OCI-LY7 (cell line): ENCODE data around the gene PEX11B. TPM values are rescaled to one million over a fixed set of nuclear protein-coding genes. Genes with fewer than 3 reads are reported as not detected.

Source experiments
- BruUV-seq: library from RNA; stranded (reverse); fragments of 400-500 nt; replicated peaks from 2 replicates; lab custom pipeline; 2021; lab: Mats Ljungman, UMichigan
- CTCF ChIA-PET: fragments of 300-600 bp; sonication (Branson Sonifier 250); formaldehyde crosslinking; loops from one replicate; lab custom pipeline; 2022; ENCODE audit warnings: antibody characterized with exemption; ENCODE audit not compliant: unreplicated experiment; lab: Charles Lee
- POLR2A ChIA-PET: fragments of 300-600 bp; sonication (Branson Sonifier 250); formaldehyde crosslinking; loops from one replicate; lab custom pipeline; 2022; ENCODE audit warnings: antibody characterized with exemption; lab: Charles Lee
- DNase-seq: peaks from one replicate; pipeline ENCODE4 v3.0.0-alpha.2; 2015; ENCODE audit warnings: low spot score
- H2AFZ ChIP-seq: fragments of 200-600 bp; sonication (generic), shearing (Covaris generic); 2 replicates; pipeline ENCODE4 v1.6.1; 2014; ENCODE audit warnings: mild to moderate bottlenecking, antibody characterized with exemption, low read length, moderate library complexity
- H3K27ac ChIP-seq: fragments of 200-600 bp; sonication (generic); 2 replicates; pipeline ENCODE4 v1.5.1; 2014; ENCODE audit warnings: mixed run types, low read depth, mild to moderate bottlenecking, moderate library complexity, low read length, inconsistent platforms; ENCODE audit not compliant: poor library complexity, severe bottlenecking
- H3K36me3 ChIP-seq: fragments of 200-600 bp; sonication (generic); 2 replicates; pipeline ENCODE4 v1.6.1; 2014; ENCODE audit warnings: mild to moderate bottlenecking, antibody characterized with exemption, low read length, moderate library complexity, mixed read lengths; ENCODE audit not compliant: insufficient read depth
- H3K4me1 ChIP-seq: fragments of 200-600 bp; sonication (generic); 2 replicates; pipeline ENCODE4 v1.5.1; 2014; ENCODE audit warnings: mild to moderate bottlenecking, low read length; ENCODE audit not compliant: insufficient read depth, poor library complexity, severe bottlenecking
- H3K4me2 ChIP-seq: fragments of 200-600 bp; sonication (generic); 2 replicates; pipeline ENCODE4 v1.6.1; 2014; ENCODE audit warnings: mild to moderate bottlenecking, low read length
- H3K4me3 ChIP-seq: fragments of 200-600 bp; sonication (generic); 2 replicates; pipeline ENCODE4 v1.5.1; 2014; ENCODE audit warnings: mild to moderate bottlenecking, low read depth, low read length; ENCODE audit not compliant: poor library complexity, severe bottlenecking
- H3K79me2 ChIP-seq: fragments of 200-600 bp; sonication (generic); 2 replicates; pipeline ENCODE4 v1.6.1; 2016; ENCODE audit warnings: low read depth, mild to moderate bottlenecking, low read length, moderate library complexity, mixed read lengths; ENCODE audit not compliant: insufficient read depth
- H3K9me2 ChIP-seq: fragments of 200-600 bp; sonication (generic); 2 replicates; pipeline ENCODE4 v1.6.1; 2016; ENCODE audit warnings: mild to moderate bottlenecking, low read length, mixed read lengths; ENCODE audit not compliant: insufficient read depth
- H3K9me3 ChIP-seq: fragments of 200-600 bp; sonication (generic); 2 replicates; pipeline ENCODE4 v1.6.1; 2014; ENCODE audit warnings: mild to moderate bottlenecking, mixed run types, low read length, mixed read lengths
- H4K20me1 ChIP-seq: fragments of 200-600 bp; sonication (generic); 2 replicates; pipeline ENCODE4 v1.6.1; 2014; ENCODE audit warnings: mild to moderate bottlenecking, antibody characterized with exemption, low read length, moderate library complexity, mixed read lengths; ENCODE audit not compliant: insufficient read depth
- CTCF ChIP-seq: fragments of 200-600 bp; sonication (generic); conservative IDR thresholded peaks from 2 replicates; pipeline ENCODE4 v1.5.1; 2014; ENCODE audit warnings: mild to moderate bottlenecking, antibody characterized with exemption, low read length, moderate library complexity, mixed read lengths
- EZH2phosphoT487 ChIP-seq: fragments of 200-600 bp; sonication (generic); IDR thresholded peaks from 2 replicates; pipeline ENCODE4 v1.6.1; 2018; ENCODE audit warnings: low read depth, borderline replicate concordance, mild to moderate bottlenecking, mixed run types, antibody characterized with exemption, low read length, moderate library complexity, mixed read lengths
- intact Hi-C: fragments of 100-400 bp; cut with micrococcal nuclease; formaldehyde crosslinking; loops from one replicate; pipeline ENCODE4 v1.10.0; 2022; ENCODE audit not compliant: unreplicated experiment
- total RNA-seq, 2 experiments: library from RNA; depleted of rRNA in 1 of 2; stranded (reverse); fragments of >200 nt in 1 of 2; shearing (Covaris generic) in 1 of 2; gene quantifications; 2 replicates each; pipeline ENCODE4 v1.2.3, GENCODE V29; 2014 to 2022

The PEX11B gene
- total RNA-seq, 2 experiments from 2014 or later, result 18.2 to 32.9 TPM

- H3K79me2 ChIP-seq, result peaks cover 23% of the 10 kb centered on the region; the same call in 1 of the 2 replicates
- H3K4me2 ChIP-seq, result no peak overlapping the region
Measured at GRCh38 chr1:145952903-145953302, 34.4 kb upstream of the PEX11B start.

GRCh38 chr1:145951526-145951925 lies 33.0 kb upstream of the PEX11B start:
- BruUV-seq, result no TSS peak
- H3K4me2 ChIP-seq, result no peak overlapping the region
- H2AFZ ChIP-seq, result no peak overlapping the region
- intact Hi-C loops, result no loop called here
- peaks cover 22% of the 10 kb centered on the region for H3K36me3 ChIP-seq
- ChIA-PET POLR2A (interaction anchor here (0.6 to 1.9 kb wide), 2 partner anchors 9 to 55 kb away, joined by 4 to 8 read pairs; no protein-coding TSS in a partner anchor), CTCF (no interaction called here)
- peaks cover 13% of the 10 kb centered on the region for H3K4me1 ChIP-seq
- DNase-seq, result no peak
- H3K9me3 ChIP-seq, result no peaks in the 10 kb centered on the region
- TF ChIP-seq EZH2phosphoT487, result no peak
- TF ChIP-seq CTCF, result no peak
- H3K9me2 ChIP-seq, result no peaks in the 10 kb centered on the region
- H3K27ac ChIP-seq, result no peak overlapping the region
- H3K4me3 ChIP-seq, result no peak overlapping the region
- peaks cover 3% of the 10 kb centered on the region; the same call in 1 of the 2 replicates for H4K20me1 ChIP-seq
- peaks cover 15% of the 10 kb centered on the region; the same call in 1 of the 2 replicates for H3K79me2 ChIP-seq

More at GRCh38 chr1:145952903-145953302, 34.4 kb upstream of the PEX11B start:
- H3K27ac ChIP-seq, result no peak overlapping the region
- no peak overlapping the region for H3K4me3 ChIP-seq
- H3K4me1 ChIP-seq, result peaks cover 18% of the 10 kb centered on the region
- no TSS peak for BruUV-seq
- H4K20me1 ChIP-seq, result peaks cover 3% of the 10 kb centered on the region; the same call in 1 of the 2 replicates
- TF ChIP-seq CTCF (no peak), EZH2phosphoT487 (no peak)
- ChIA-PET CTCF (no interaction called here), POLR2A (interaction anchor here (1.1 to 1.9 kb wide), 2 partner anchors 10 to 12 kb away, joined by 3 to 8 read pairs; partner anchors contain the start of genes ANKRD34A and POLR3GL)
- H3K9me2 ChIP-seq, result no peaks in the 10 kb centered on the region
- peaks cover 13% of the 10 kb centered on the region; the same call in 1 of the 2 replicates for H3K36me3 ChIP-seq
- intact Hi-C loops, result no loop called here
- DNase-seq, result no peak
- H2AFZ ChIP-seq, result no peak overlapping the region
- no peaks in the 10 kb centered on the region for H3K9me3 ChIP-seq

GRCh38 chr1:145949219-145949618 lies 30.7 kb upstream of the PEX11B start:
- Histone ChIP-seq H3K4me3 (no peak overlapping the region), H3K9me2 (no peaks in the 10 kb centered on the region), H4K20me1 (no peaks in the 10 kb centered on the region), H3K4me1 (no peaks in the 10 kb centered on the region), H2AFZ (no peak overlapping the region), H3K9me3 (no peaks in the 10 kb centered on the region), H3K4me2 (no peak overlapping the region), H3K27ac (no peak overlapping the region), H3K79me2 (no peaks in the 10 kb centered on the region; the same call in 1 of the 2 replicates), H3K36me3 (peaks cover 23% of the 10 kb centered on the region)
- BruUV-seq, result no TSS peak
- TF ChIP-seq CTCF, result no peak
- TF ChIP-seq EZH2phosphoT487, result no peak
- CTCF ChIA-PET, result no interaction called here
- intact Hi-C loops, result no loop called here
- no peak for DNase-seq
- POLR2A ChIA-PET, result interaction anchor here (1.1 kb wide), 1 partner anchor 15 kb away, joined by 6 read pairs; the partner anchor contains the start of genes ANKRD34A and POLR3GL
